Activated B cell treated with CpG ODN at 0.5 μM for 24 hours (primary cell): ENCODE results near the gene LRGUK. TPM values are rescaled to one million over a fixed set of nuclear protein-coding genes. Genes with fewer than 3 reads are reported as not detected.

Experiments used
- ATAC-seq: fragments of 200-7000 bp; cut with Tn5 transposase; one replicate; pipeline ENCODE4 v1.10.0; 2021; ENCODE audit warnings: low read depth, mild to moderate bottlenecking, moderate library complexity
- CTCF ChIA-PET: fragments of 350-600 bp; sonication (Branson Sonifier 250); formaldehyde crosslinking; loops from one replicate; lab custom pipeline; 2021; ENCODE audit warnings: antibody characterized with exemption; lab: Charles Lee
- POLR2A ChIA-PET: fragments of 350-600 bp; sonication (Branson Sonifier 250); formaldehyde crosslinking; loops from one replicate; lab custom pipeline; 2021; ENCODE audit warnings: antibody characterized with exemption; lab: Charles Lee
- DNase-seq: peaks from one replicate; pipeline ENCODE4 v3.0.0; 2022
- H3K27ac Mint-ChIP-seq: one replicate; pipeline ENCODE4 v1.8.0; 2020; ENCODE audit warnings: mixed read lengths
- H3K27me3 Mint-ChIP-seq: one replicate; pipeline ENCODE4 v1.8.0; 2021; ENCODE audit warnings: mixed read lengths
- H3K36me3 Mint-ChIP-seq: one replicate; pipeline ENCODE4 v1.8.0; 2021; ENCODE audit warnings: low read depth, mixed read lengths
- H3K4me1 Mint-ChIP-seq: one replicate; pipeline ENCODE4 v1.8.0; 2021; ENCODE audit warnings: mixed read lengths
- H3K4me3 Mint-ChIP-seq: one replicate; pipeline ENCODE4 v1.8.0; 2020; ENCODE audit warnings: mild to moderate bottlenecking, mixed read lengths
- H3K9me3 Mint-ChIP-seq: one replicate; pipeline ENCODE4 v1.8.0; 2020; ENCODE audit warnings: mixed read lengths
- intact Hi-C: fragments of 100-400 bp; cut with micrococcal nuclease; formaldehyde crosslinking; loops from one replicate; pipeline ENCODE4 v1.15.1; 2024
- total RNA-seq: library from RNA; stranded (reverse); gene quantifications from 2 replicates; pipeline ENCODE4 v1.2.3, GENCODE V29; 2022
- TF ChIP-seq, protein P1 (sequence below): fragments of 200-600 bp; IDR thresholded peaks from one replicate; pipeline ENCODE4 v1.8.0; 2022; ENCODE audit warnings: antibody characterized with exemption, mild to moderate bottlenecking

The LRGUK gene
- total RNA-seq, 1 donor from 2014 or later: 1.0 TPM

DNA sequence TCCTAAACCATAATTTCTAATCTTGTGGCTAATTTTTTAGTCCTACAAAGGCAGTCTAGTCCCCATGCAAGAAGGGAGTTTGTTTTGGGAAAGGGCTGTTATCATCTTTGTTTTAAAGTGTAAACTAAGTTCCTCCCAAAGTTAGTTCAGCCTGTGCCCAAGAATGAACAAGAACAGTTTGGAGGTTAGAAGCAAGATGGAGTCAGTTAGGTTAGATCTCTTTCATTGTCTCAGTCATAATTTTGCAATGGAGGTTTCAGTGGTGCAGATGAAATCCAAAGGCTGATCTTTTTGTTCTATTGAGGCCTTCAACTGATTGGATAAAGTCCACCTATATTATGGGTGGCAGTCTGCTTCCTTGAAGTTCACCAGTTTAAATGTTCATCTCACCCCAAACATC, 68.1 kb downstream of the LRGUK start:
- Mint-ChIP-seq H3K36me3 (no peaks in the 10 kb centered on the region), H3K27me3 (peaks cover 6% of the 10 kb centered on the region), H3K4me1 (no peaks in the 10 kb centered on the region), H3K9me3 (no peaks in the 10 kb centered on the region), H3K4me3 (no peak overlapping the region), H3K27ac (no peak overlapping the region)
- no peak for ATAC-seq
- ChIA-PET POLR2A (no interaction called here), CTCF (no interaction called here)
- no peak for DNase-seq
- TF ChIP-seq, protein P1, sequence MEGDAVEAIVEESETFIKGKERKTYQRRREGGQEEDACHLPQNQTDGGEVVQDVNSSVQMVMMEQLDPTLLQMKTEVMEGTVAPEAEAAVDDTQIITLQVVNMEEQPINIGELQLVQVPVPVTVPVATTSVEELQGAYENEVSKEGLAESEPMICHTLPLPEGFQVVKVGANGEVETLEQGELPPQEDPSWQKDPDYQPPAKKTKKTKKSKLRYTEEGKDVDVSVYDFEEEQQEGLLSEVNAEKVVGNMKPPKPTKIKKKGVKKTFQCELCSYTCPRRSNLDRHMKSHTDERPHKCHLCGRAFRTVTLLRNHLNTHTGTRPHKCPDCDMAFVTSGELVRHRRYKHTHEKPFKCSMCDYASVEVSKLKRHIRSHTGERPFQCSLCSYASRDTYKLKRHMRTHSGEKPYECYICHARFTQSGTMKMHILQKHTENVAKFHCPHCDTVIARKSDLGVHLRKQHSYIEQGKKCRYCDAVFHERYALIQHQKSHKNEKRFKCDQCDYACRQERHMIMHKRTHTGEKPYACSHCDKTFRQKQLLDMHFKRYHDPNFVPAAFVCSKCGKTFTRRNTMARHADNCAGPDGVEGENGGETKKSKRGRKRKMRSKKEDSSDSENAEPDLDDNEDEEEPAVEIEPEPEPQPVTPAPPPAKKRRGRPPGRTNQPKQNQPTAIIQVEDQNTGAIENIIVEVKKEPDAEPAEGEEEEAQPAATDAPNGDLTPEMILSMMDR: no peak
- intact Hi-C loops: no loop called here

DNA sequence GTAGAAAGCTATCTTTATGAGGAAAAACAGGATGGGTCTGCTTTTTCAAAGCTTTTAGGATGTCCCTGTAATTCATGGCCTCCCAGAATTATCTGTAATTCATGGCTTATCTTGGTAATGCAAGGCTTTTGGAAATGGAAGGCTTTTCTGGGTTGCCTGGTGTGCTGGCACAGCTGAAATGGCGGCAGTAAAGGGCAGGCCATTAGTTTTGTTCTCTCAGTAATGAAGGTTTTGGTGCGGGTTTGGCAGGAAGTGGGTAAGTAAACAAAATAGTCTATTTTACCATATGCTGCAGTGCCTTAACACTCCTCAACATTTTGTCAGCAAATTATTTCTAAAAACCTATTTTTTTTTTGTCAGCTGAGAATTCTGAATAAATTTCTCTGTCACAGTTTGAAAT, 69.3 kb downstream of the LRGUK start:
- intact Hi-C loops: no loop called here
- no peaks in the 10 kb centered on the region for H3K4me1 Mint-ChIP-seq
- TF ChIP-seq, protein P1: no peak
- H3K36me3 Mint-ChIP-seq: no peaks in the 10 kb centered on the region
- peaks cover 6% of the 10 kb centered on the region for H3K27me3 Mint-ChIP-seq
- DNase-seq (no peak), ATAC-seq (no peak)
- H3K4me3 Mint-ChIP-seq: no peak overlapping the region
- no peaks in the 10 kb centered on the region for H3K9me3 Mint-ChIP-seq
- ChIA-PET CTCF (no interaction called here), POLR2A (no interaction called here)
- H3K27ac Mint-ChIP-seq: no peak overlapping the region

DNA sequence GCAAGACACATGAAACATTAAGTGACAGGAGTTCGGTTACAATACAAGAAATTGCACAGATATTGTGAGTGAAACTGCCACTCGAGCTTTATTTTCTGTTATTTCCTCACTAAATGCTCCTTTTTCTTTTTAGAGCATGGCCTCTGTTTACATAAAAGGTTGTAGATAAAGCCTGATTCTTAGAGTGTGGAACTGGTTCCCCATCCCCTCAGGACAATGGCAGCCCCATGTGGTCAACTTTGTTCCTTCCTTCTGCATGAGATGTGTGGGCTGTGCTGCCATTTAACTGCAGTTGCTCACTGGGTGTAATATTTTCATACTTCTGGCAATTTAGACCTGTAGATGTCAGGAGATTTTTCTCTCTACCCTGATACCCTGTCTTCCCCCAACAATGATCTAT, 70.2 kb downstream of the LRGUK start:
- Mint-ChIP-seq H3K36me3 (no peaks in the 10 kb centered on the region), H3K27ac (no peak overlapping the region), H3K9me3 (no peaks in the 10 kb centered on the region), H3K27me3 (peaks cover 6% of the 10 kb centered on the region), H3K4me3 (no peak overlapping the region), H3K4me1 (no peaks in the 10 kb centered on the region)
- TF ChIP-seq, protein P1: no peak
- no peak for DNase-seq
- no peak for ATAC-seq
- POLR2A ChIA-PET: no interaction called here
- intact Hi-C loops: no loop called here
- CTCF ChIA-PET: no interaction called here

DNA sequence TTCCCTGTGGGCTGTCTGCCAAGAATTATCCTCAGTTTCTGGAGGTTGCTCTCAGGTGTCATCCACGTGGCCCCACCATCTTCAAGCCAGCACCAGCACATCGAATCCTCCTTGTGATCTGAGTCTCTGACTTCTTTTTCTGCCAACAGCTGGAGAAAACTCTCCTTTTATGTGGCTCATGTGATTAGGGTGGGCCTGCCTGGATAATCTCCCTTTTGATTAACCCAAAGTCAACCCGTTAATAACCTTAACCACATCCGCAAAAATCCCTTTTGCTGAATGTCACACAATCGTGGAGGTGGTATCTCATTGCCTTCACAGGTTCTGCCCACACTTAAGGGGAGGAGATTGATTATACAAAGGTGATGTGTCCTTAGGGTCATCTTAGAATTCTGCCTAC, 73.8 kb downstream of the LRGUK start:
- Mint-ChIP-seq H3K9me3 (no peaks in the 10 kb centered on the region), H3K27me3 (peaks cover 2% of the 10 kb centered on the region), H3K4me1 (no peaks in the 10 kb centered on the region), H3K27ac (no peak overlapping the region), H3K36me3 (no peaks in the 10 kb centered on the region), H3K4me3 (no peak overlapping the region)
- POLR2A ChIA-PET: no interaction called here
- intact Hi-C loops: no loop called here
- TF ChIP-seq, protein P1: no peak
- DNase-seq (no peak), ATAC-seq (no peak)
- CTCF ChIA-PET: no interaction called here

DNA sequence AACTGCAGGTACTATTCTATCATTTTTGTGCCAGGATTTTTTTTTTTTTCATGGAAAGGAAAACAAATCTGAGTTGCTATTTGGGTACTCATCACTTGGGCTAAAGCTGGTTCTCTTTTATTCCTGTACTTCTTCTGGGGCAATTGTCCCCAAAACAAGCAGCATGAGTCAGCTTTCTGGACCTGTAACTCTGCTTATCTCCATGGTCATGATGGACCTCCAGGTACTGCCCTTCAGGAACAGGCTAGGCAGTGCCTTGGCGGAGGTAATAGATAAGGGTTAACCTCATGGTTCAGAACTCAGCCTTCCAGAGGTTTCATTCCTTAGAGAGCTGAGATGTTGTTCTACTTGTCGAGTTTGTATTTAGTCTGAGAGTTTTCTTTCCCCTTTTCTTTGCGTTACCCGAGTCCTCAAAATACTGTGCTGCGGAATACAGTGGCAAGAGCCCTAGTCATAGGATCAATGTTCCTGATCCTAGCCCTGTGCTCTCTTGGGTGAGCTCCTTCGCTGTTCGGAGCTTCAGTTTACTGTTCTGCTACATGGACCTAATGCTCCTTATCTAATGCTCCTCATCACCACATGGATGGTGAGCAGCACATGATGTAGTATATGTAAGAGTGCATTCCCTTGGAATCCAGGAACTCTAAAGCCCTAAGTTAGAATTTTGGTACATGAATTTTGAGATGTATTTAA, 74.6 kb downstream of the LRGUK start:
- ChIA-PET POLR2A (no interaction called here), CTCF (no interaction called here)
- no peaks in the 10 kb centered on the region for H3K4me1 Mint-ChIP-seq
- intact Hi-C loops: no loop called here
- no peak for DNase-seq
- H3K27me3 Mint-ChIP-seq: peaks cover 2% of the 10 kb centered on the region
- H3K36me3 Mint-ChIP-seq: no peaks in the 10 kb centered on the region
- no peak for ATAC-seq
- H3K4me3 Mint-ChIP-seq: no peak overlapping the region
- no peak overlapping the region for H3K27ac Mint-ChIP-seq
- no peaks in the 10 kb centered on the region for H3K9me3 Mint-ChIP-seq
- TF ChIP-seq, protein P1: no peak
